DND-41 (cell line): ENCODE results near the gene LDB2.

Experiments used
- ATAC-seq: fragments of 200-7000 bp; cut with Tn5 transposase; 3 replicates; pipeline ENCODE4 v1.9.1; 2021; ENCODE audit warnings: low read depth; ENCODE audit not compliant: insufficient read depth
- DNase-seq: peaks from one replicate; pipeline ENCODE4 v3.0.0-alpha.2; 2020
- H2AFZ ChIP-seq: 2 replicates; pipeline ENCODE4 v1.6.0; 2012; ENCODE audit warnings: low read depth, low read length
- H3K27ac ChIP-seq: 2 replicates; pipeline ENCODE4 v1.5.1; 2012; ENCODE audit warnings: low read length, inconsistent platforms
- H3K27me3 ChIP-seq: fragments of 200-600 bp; sonication (generic); 2 replicates; pipeline ENCODE4 v1.6.0; 2012; ENCODE audit warnings: low read length, mild to moderate bottlenecking, inconsistent platforms; ENCODE audit not compliant: insufficient read depth, poor library complexity
- H3K36me3 ChIP-seq: 2 replicates; pipeline ENCODE4 v1.5.1; 2012; ENCODE audit warnings: low read length, inconsistent platforms; ENCODE audit not compliant: insufficient read depth
- H3K4me1 ChIP-seq: 2 replicates; pipeline ENCODE4 v1.5.1; 2012; ENCODE audit warnings: mild to moderate bottlenecking, low read length; ENCODE audit not compliant: insufficient read depth
- H3K4me2 ChIP-seq: 2 replicates; pipeline ENCODE4 v1.6.0; 2012; ENCODE audit warnings: mild to moderate bottlenecking, moderate library complexity, low read length, inconsistent platforms; ENCODE audit not compliant: insufficient read depth
- H3K4me3 ChIP-seq, 2 experiments: fragments of 200-600 bp in 1 of 2; shearing (Covaris generic) in 1 of 2; 2 replicates each; pipeline ENCODE4 v1.5.1; 2012 to 2016; ENCODE audit warnings: inconsistent platforms in 2 of 2, low read length in 2 of 2, mild to moderate bottlenecking in 2 of 2, low read depth in 1 of 2, moderate library complexity in 1 of 2
- H3K79me2 ChIP-seq: 2 replicates; pipeline ENCODE4 v1.6.0; 2012; ENCODE audit warnings: low read length, inconsistent platforms; ENCODE audit not compliant: insufficient read depth
- H3K9ac ChIP-seq: 2 replicates; pipeline ENCODE4 v1.6.0; 2012; ENCODE audit warnings: low read depth, mild to moderate bottlenecking, inconsistent platforms, low read length, moderate library complexity
- H3K9me3 ChIP-seq: 2 replicates; pipeline ENCODE4 v1.5.1; 2012; ENCODE audit warnings: low read length, moderate library complexity, mild to moderate bottlenecking, inconsistent platforms; ENCODE audit not compliant: insufficient read depth, severe bottlenecking
- H4K20me1 ChIP-seq: 2 replicates; pipeline ENCODE4 v1.6.0; 2012; ENCODE audit warnings: low read length; ENCODE audit not compliant: insufficient read depth
- CTCF ChIP-seq: IDR thresholded peaks from 2 replicates; pipeline ENCODE4 v1.5.1; 2012; ENCODE audit warnings: borderline replicate concordance, low read length, moderate library complexity, mild to moderate bottlenecking; ENCODE audit not compliant: poor library complexity, severe bottlenecking; ENCODE audit errors: extremely low read depth
- EZH2 ChIP-seq: IDR thresholded peaks from 3 replicates; pipeline ENCODE4 v1.6.1; 2012; ENCODE audit warnings: borderline replicate concordance, low read depth, mild to moderate bottlenecking, moderate library complexity, low read length, inconsistent platforms; ENCODE audit not compliant: severe bottlenecking

The LDB2 gene

GRCh38 chr4:16717266-16717970, 181.0 kb downstream of the LDB2 start:
- Histone ChIP-seq H3K4me3 (no peak overlapping the region), H3K79me2 (no peaks in the 10 kb centered on the region), H3K4me2 (no peak overlapping the region), H3K4me1 (no peaks in the 10 kb centered on the region), H3K9ac (no peak overlapping the region), H2AFZ (no peak overlapping the region), H3K27me3 (no peaks in the 10 kb centered on the region), H3K9me3 (no peaks in the 10 kb centered on the region), H3K36me3 (no peaks in the 10 kb centered on the region), H3K27ac (no peak overlapping the region), H4K20me1 (no peaks in the 10 kb centered on the region)
- DNase-seq = no peak
- TF ChIP-seq CTCF = no peak
- TF ChIP-seq EZH2 = no peak
- no peak for ATAC-seq

GRCh38 chr4:16715482-16715881, 183.0 kb downstream of the LDB2 start:
- H3K79me2 ChIP-seq = no peaks in the 10 kb centered on the region
- H3K27ac ChIP-seq = no peak overlapping the region
- TF ChIP-seq EZH2 (no peak), CTCF (no peak)
- no peaks in the 10 kb centered on the region for H4K20me1 ChIP-seq
- no peak overlapping the region for H3K9ac ChIP-seq
- no peaks in the 10 kb centered on the region for H3K36me3 ChIP-seq
- no peaks in the 10 kb centered on the region for H3K9me3 ChIP-seq
- DNase-seq (no peak), ATAC-seq (no peak)
- H3K27me3 ChIP-seq = no peaks in the 10 kb centered on the region
- H3K4me3 ChIP-seq = no peak overlapping the region
- H2AFZ ChIP-seq = no peak overlapping the region
- no peaks in the 10 kb centered on the region for H3K4me1 ChIP-seq
- no peak overlapping the region for H3K4me2 ChIP-seq

GRCh38 chr4:16714191-16714590, 184.3 kb downstream of the LDB2 start:
- H3K79me2 ChIP-seq = no peaks in the 10 kb centered on the region
- no peaks in the 10 kb centered on the region for H3K9me3 ChIP-seq
- H3K4me2 ChIP-seq = no peak overlapping the region
- no peak overlapping the region for H3K9ac ChIP-seq
- H4K20me1 ChIP-seq = no peaks in the 10 kb centered on the region
- no peak overlapping the region for H3K4me3 ChIP-seq
- ATAC-seq (no peak), DNase-seq (no peak)
- no peak overlapping the region for H3K27ac ChIP-seq
- no peaks in the 10 kb centered on the region for H3K36me3 ChIP-seq
- TF ChIP-seq EZH2 (no peak), CTCF (no peak)
- H3K4me1 ChIP-seq = no peaks in the 10 kb centered on the region
- H3K27me3 ChIP-seq = no peaks in the 10 kb centered on the region
- H2AFZ ChIP-seq = no peak overlapping the region

- no peaks in the 10 kb centered on the region for H3K4me1 ChIP-seq
- H3K9me3 ChIP-seq = no peaks in the 10 kb centered on the region
- H3K4me3 ChIP-seq = no peak overlapping the region
- ATAC-seq = no peak
- H4K20me1 ChIP-seq = no peaks in the 10 kb centered on the region
- no peak overlapping the region for H3K4me2 ChIP-seq
- DNase-seq = no peak
- TF ChIP-seq EZH2 (no peak), CTCF (no peak)
- H3K9ac ChIP-seq = no peak overlapping the region
- H3K36me3 ChIP-seq = no peaks in the 10 kb centered on the region
- no peak overlapping the region for H3K27ac ChIP-seq
- no peaks in the 10 kb centered on the region for H3K27me3 ChIP-seq
- H3K79me2 ChIP-seq = no peaks in the 10 kb centered on the region
- H2AFZ ChIP-seq = no peak overlapping the region
These were observed 184.7 kb downstream of the LDB2 start for GRCh38 chr4:16713696-16714095.
